ENCODE data around the gene CACNA2D2.

- TF ChIP-seq POLR2AphosphoS5 (IDR thresholded peaks at IDR 0.05; ENCODE audit: insufficient read depth in 1 of 2, low read depth in 1 of 2) = no peak
- TF ChIP-seq POLR2A (IDR thresholded peaks at IDR 0.05) = no peak
- no peak for TF ChIP-seq CTCF (IDR thresholded peaks at IDR 0.05)
Measured at GRCh38 chr3:50318615-50319014, 184.8 kb downstream of the CACNA2D2 start.
